ENCODE results near the gene STK32C.

STK32C gene

DNA sequence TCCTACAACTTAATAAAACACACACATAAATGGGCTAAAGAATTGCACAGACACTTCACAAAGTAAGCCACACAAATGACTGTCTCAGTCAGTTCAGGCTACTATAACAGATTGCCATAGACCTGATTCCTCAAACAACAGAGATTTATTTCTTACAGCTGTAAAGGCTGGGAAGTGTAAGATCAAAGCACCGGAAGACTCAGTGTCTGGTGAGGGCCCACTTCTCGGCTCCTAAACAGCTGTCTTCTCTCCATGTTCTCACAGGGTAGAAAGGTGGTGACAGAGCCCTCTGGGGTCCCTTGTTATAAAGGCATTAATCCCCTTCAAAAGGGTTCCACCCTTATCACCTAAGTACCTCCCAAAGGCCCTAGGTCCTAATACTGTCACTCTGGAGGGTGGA is 18.3 kb downstream of the STK32C start:
- TF ChIP-seq, protein P1, sequence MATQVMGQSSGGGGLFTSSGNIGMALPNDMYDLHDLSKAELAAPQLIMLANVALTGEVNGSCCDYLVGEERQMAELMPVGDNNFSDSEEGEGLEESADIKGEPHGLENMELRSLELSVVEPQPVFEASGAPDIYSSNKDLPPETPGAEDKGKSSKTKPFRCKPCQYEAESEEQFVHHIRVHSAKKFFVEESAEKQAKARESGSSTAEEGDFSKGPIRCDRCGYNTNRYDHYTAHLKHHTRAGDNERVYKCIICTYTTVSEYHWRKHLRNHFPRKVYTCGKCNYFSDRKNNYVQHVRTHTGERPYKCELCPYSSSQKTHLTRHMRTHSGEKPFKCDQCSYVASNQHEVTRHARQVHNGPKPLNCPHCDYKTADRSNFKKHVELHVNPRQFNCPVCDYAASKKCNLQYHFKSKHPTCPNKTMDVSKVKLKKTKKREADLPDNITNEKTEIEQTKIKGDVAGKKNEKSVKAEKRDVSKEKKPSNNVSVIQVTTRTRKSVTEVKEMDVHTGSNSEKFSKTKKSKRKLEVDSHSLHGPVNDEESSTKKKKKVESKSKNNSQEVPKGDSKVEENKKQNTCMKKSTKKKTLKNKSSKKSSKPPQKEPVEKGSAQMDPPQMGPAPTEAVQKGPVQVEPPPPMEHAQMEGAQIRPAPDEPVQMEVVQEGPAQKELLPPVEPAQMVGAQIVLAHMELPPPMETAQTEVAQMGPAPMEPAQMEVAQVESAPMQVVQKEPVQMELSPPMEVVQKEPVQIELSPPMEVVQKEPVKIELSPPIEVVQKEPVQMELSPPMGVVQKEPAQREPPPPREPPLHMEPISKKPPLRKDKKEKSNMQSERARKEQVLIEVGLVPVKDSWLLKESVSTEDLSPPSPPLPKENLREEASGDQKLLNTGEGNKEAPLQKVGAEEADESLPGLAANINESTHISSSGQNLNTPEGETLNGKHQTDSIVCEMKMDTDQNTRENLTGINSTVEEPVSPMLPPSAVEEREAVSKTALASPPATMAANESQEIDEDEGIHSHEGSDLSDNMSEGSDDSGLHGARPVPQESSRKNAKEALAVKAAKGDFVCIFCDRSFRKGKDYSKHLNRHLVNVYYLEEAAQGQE (IDR thresholded peaks at IDR 0.05; ENCODE audit: insufficient read depth in 1 of 2, low read depth in 2 of 2, low read length in 2 of 2) = no peak
- TF ChIP-seq SIN3A (IDR thresholded peaks at IDR 0.05; ENCODE audit: borderline replicate concordance, insufficient read depth, low read length) (no peak), POLR2AphosphoS5 (IDR thresholded peaks at IDR 0.05; ENCODE audit: low read depth, low read length) (no peak), FOXP2 (optimal IDR thresholded peaks at IDR 0.05; ENCODE audit: borderline replicate concordance, extremely low read depth, extremely low read length, insufficient read depth) (no peak), TAF1 (IDR thresholded peaks at IDR 0.05; ENCODE audit: borderline replicate concordance, insufficient read depth, low read length) (no peak)

DNA sequence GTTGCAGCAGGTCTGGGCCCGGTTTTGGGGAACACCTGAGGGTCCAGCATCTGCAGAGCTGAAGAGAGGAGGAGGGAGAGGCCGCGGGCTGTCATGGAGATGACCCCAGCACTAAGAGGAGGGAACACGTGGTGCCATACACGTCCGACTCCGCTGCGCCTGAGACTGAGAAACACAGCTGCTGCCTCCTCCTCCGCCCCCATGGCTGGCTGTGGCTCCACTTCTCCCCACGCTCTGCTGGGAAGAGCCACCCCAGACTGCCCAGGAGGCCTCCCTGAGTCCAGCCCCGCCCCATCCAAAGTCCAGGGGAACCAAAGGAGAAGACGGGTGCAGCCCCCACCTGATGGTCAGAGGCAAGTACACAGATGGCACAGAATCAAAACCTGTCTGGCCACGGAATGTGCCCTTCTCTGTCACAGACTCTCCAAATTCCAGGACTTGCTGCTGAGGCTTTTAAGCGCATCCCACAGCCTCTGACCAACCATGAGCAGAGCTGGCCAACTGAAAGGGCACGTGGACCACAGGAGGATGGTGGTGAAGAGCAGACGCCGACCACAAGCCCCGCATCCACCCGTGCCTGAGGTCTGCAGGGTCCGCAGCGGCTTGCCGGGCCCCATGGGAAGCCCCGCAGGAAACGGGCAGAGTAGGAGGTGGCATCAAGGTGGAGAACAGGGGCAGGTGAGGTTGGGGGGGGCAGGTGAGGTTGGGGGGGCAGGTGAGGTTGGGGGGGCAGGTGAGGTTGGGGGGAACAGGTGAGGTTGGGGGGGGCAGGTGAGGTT is 24.0 kb downstream of the STK32C start:
- TF ChIP-seq, protein P1 (IDR thresholded peaks at IDR 0.05; ENCODE audit: insufficient read depth in 1 of 2, low read depth in 2 of 2, low read length in 2 of 2) = no peak
- TF ChIP-seq TAF1 (IDR thresholded peaks at IDR 0.05; ENCODE audit: borderline replicate concordance, insufficient read depth, low read length) (no peak), POLR2AphosphoS5 (IDR thresholded peaks at IDR 0.05; ENCODE audit: low read depth, low read length) (no peak), FOXP2 (optimal IDR thresholded peaks at IDR 0.05; ENCODE audit: borderline replicate concordance, extremely low read depth, extremely low read length, insufficient read depth) (no peak), SIN3A (IDR thresholded peaks at IDR 0.05; ENCODE audit: borderline replicate concordance, insufficient read depth, low read length) (no peak)

DNA sequence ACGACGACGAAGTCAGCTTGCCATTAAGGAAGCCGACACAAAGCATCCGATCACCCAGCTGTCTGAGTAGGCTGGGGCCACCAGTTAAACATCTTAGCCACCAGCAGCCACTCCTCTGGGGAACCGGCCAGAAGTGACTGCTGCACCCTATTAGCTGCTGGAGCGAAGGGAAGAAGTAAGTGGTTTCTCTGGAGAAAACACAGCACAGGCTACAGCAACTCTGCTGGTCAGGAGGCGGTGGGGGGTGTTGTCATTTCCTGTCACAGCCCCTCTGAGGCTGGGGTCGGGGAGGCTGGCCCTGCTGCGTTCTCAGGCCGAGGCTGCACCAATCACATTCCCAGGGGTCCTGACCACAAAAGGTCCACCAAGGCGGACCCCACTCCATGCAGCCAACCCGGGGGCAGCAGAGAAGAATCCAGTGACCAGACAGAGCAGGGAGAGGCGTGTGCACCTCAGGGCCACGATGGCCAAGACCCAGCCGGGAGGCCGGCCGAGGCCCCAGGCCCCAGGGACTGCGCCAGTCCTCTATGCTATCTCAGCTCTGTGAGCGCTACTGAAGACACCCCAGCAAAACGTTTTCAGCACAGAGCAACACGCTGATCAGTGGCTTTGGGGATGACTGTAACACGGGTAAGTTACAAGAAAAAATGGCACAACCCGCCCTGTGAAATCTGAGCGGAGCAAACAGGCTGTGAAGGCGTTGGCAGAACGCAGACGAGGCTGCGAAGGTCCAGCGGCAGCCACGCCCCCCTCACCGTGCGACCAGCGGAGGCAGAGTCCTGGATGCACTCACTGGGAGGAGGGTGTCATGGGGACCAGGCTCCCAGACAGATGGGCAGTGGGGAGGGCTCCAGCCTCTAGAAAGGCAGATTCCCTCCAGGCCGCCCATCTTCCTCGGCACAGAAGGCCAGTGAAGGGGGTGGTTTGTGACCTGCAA is 24.8 kb downstream of the STK32C start:
- TF ChIP-seq SIN3A (IDR thresholded peaks at IDR 0.05; ENCODE audit: borderline replicate concordance, insufficient read depth, low read length) = no peak
- no peak for TF ChIP-seq TAF1 (IDR thresholded peaks at IDR 0.05; ENCODE audit: borderline replicate concordance, insufficient read depth, low read length)
- TF ChIP-seq, protein P1 (IDR thresholded peaks at IDR 0.05; ENCODE audit: insufficient read depth in 1 of 2, low read depth in 2 of 2, low read length in 2 of 2) = no peak
- TF ChIP-seq POLR2AphosphoS5 (IDR thresholded peaks at IDR 0.05; ENCODE audit: low read depth, low read length) = no peak
- no peak for TF ChIP-seq FOXP2 (optimal IDR thresholded peaks at IDR 0.05; ENCODE audit: borderline replicate concordance, extremely low read depth, extremely low read length, insufficient read depth)

DNA sequence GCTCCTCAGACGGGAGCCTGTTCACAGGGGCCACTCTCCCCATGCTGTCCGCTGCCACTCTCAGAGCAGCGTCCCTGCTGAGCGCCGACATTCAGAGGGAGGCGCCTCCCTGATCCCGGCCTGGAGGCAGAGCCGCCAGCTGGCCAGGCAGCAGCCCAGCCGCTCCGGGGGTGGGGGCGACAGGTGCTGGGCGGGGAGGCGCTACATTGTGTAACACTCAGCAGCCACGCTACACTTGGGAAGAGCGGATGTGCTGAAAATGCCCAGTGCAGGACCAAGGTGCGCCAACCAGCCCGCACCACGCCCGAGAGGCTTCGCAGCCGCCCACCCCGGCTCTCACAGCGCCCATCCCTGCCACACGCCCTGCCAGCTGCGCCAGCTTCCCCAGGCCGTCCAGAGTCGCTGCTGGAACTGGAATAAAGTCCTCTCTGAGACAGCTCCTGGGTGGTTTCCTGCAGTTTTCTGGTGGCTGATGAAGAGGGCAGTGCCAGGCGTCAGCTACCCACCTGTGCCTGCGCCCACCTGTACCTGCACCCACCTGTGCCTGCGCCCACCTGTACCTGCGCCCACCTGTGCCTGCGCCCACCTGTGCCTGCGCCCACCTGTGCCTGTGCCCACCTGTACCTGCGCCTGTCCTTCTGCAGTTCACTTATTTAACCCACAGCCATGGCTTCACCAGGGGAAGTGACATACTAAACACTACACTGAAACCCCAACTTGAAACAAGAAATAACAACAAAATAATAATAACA is 25.7 kb downstream of the STK32C start:
- TF ChIP-seq TAF1 (IDR thresholded peaks at IDR 0.05; ENCODE audit: borderline replicate concordance, insufficient read depth, low read length) (no peak), FOXP2 (optimal IDR thresholded peaks at IDR 0.05; ENCODE audit: borderline replicate concordance, extremely low read depth, extremely low read length, insufficient read depth) (no peak), SIN3A (IDR thresholded peaks at IDR 0.05; ENCODE audit: borderline replicate concordance, insufficient read depth, low read length) (no peak), POLR2AphosphoS5 (IDR thresholded peaks at IDR 0.05; ENCODE audit: low read depth, low read length) (no peak)
- TF ChIP-seq, protein P1 (IDR thresholded peaks at IDR 0.05; ENCODE audit: insufficient read depth in 1 of 2, low read depth in 2 of 2, low read length in 2 of 2) = no peak

Data from PFSK-1 (cell line).